GM21515 (cell line): Measurements from ENCODE around the gene COMMD3.
"Not testable (repeated sequence)": the region's sequence is repeated elsewhere in the genome, so short reads cannot be mapped to it uniquely, and the experiment has no call there.

Source experiments
- ATAC-seq: cut with Tn5 transposase; IDR thresholded peaks from one replicate; pipeline ENCODE4 v1.9.1; 2021; ENCODE audit not compliant: unreplicated experiment

The COMMD3 gene

GRCh38 chr10:22338185-22338900 lies 22.2 kb downstream of the COMMD3 start:
- ATAC-seq = no peak

GRCh38 chr10:22338931-22339330 lies 22.7 kb downstream of the COMMD3 start:
- no peak for ATAC-seq

GRCh38 chr10:22339761-22340328 lies 23.7 kb downstream of the COMMD3 start:
- ATAC-seq = peak; percentile 1

GRCh38 chr10:22340329-22341189 lies 24.4 kb downstream of the COMMD3 start:
- peak; percentile 38 for ATAC-seq

- ATAC-seq = peak; percentile 14
These were observed 25.2 kb downstream of the COMMD3 start for GRCh38 chr10:22341190-22341925.

- no peak for ATAC-seq
These were observed 25.7 kb downstream of the COMMD3 start for GRCh38 chr10:22341926-22342196.

GRCh38 chr10:22342421-22342820 lies 26.2 kb downstream of the COMMD3 start:
- ATAC-seq = no peak

- no peak for ATAC-seq
These were observed 27.5 kb downstream of the COMMD3 start for GRCh38 chr10:22343731-22344130.

GRCh38 chr10:22344249-22344648 lies 28.1 kb downstream of the COMMD3 start:
- no peak for ATAC-seq

- no peak for ATAC-seq
These were observed 28.7 kb downstream of the COMMD3 start for GRCh38 chr10:22344781-22345300.

GRCh38 chr10:22345301-22346095 lies 29.3 kb downstream of the COMMD3 start, which contains the start of gene SPAG6:
Gene SPAG6, plus strand, starts transcription at chr10:22345496. Its CDS starts 116 bp downstream, at chr10:22345612.
- no peak for ATAC-seq

- no peak for ATAC-seq
These were observed 30.0 kb downstream of the COMMD3 start for GRCh38 chr10:22346096-22346661.

- no peak for ATAC-seq
These were observed 33.6 kb downstream of the COMMD3 start for GRCh38 chr10:22349755-22350154.

- no peak for ATAC-seq
These were observed 35.0 kb downstream of the COMMD3 start for GRCh38 chr10:22351131-22351703.

- ATAC-seq = no peak
These were observed 40.2 kb downstream of the COMMD3 start for GRCh38 chr10:22356324-22356873.

GRCh38 chr10:22357770-22358169 lies 41.6 kb downstream of the COMMD3 start:
- ATAC-seq = not testable (repeated sequence)

GRCh38 chr10:22363305-22363704 lies 47.1 kb downstream of the COMMD3 start:
- ATAC-seq = no peak

GRCh38 chr10:22364407-22365140 lies 48.4 kb downstream of the COMMD3 start:
- ATAC-seq = no peak

- peak; percentile 53 for ATAC-seq
These were observed 49.0 kb downstream of the COMMD3 start for GRCh38 chr10:22365233-22365632.
